ENCODE data around the gene FOXE3.

DNA sequence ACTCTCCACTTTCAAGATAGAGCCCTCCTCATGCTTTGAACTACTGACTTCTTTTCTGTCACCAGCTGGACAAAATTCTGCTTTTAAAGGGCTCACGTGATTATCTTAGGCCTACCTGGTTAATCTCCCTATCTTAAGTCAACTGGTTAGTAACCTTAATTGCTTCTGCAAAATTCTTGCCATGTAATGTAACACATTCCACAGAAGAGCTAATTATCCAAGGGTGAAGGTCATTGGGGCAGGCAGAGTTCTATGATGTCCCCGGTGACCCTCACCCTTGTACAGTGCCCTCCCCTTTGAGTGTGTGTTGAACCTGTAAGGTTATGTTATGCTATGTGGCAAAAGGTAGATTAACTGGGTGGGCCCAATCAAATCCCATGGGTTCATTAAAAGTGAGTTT is 25.2 kb upstream of the FOXE3 start:
- TF ChIP-seq POLR2A (IDR thresholded peaks at IDR 0.05), result no peak
- TF ChIP-seq, protein P1, sequence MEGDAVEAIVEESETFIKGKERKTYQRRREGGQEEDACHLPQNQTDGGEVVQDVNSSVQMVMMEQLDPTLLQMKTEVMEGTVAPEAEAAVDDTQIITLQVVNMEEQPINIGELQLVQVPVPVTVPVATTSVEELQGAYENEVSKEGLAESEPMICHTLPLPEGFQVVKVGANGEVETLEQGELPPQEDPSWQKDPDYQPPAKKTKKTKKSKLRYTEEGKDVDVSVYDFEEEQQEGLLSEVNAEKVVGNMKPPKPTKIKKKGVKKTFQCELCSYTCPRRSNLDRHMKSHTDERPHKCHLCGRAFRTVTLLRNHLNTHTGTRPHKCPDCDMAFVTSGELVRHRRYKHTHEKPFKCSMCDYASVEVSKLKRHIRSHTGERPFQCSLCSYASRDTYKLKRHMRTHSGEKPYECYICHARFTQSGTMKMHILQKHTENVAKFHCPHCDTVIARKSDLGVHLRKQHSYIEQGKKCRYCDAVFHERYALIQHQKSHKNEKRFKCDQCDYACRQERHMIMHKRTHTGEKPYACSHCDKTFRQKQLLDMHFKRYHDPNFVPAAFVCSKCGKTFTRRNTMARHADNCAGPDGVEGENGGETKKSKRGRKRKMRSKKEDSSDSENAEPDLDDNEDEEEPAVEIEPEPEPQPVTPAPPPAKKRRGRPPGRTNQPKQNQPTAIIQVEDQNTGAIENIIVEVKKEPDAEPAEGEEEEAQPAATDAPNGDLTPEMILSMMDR (IDR thresholded peaks at IDR 0.05 in 4 of 5, conservative IDR thresholded peaks at IDR 0.05 in 1 of 5), result no peak

Measured in gastrocnemius medialis (tissue), 4 donors.